Endothelial cell of umbilical vein (primary cell): ENCODE measurements around the gene PDIA5.
A peak's percentile ranks its signal among the peaks of the same experiment; 100 is the strongest.

Source experiments
- JUN ChIP-seq: IDR thresholded peaks from 2 replicates; pipeline ENCODE4 v1.6.1; 2011; ENCODE audit warnings: borderline replicate concordance, low read depth; ENCODE audit not compliant: insufficient read length, insufficient read depth
- POLR2A ChIP-seq: IDR thresholded peaks from 2 replicates; pipeline ENCODE4 v1.6.1; 2012; ENCODE audit warnings: low read depth, mild to moderate bottlenecking, control low read depth, low read length
- TF ChIP-seq, protein P1 (sequence below), 2 donors: IDR thresholded peaks; 1 replicate in 1 of 2; 2 replicates in 1 of 2; pipeline ENCODE4 v1.5.1; 2011; ENCODE audit warnings: low read length in 2 of 2, mild to moderate bottlenecking in 2 of 2, moderate library complexity in 2 of 2, control low read depth in 1 of 2, inconsistent platforms in 1 of 2, low read depth in 1 of 2; ENCODE audit not compliant: insufficient read depth in 1 of 2; ENCODE audit errors: extremely low read depth in 1 of 2

- TF ChIP-seq, protein P1, sequence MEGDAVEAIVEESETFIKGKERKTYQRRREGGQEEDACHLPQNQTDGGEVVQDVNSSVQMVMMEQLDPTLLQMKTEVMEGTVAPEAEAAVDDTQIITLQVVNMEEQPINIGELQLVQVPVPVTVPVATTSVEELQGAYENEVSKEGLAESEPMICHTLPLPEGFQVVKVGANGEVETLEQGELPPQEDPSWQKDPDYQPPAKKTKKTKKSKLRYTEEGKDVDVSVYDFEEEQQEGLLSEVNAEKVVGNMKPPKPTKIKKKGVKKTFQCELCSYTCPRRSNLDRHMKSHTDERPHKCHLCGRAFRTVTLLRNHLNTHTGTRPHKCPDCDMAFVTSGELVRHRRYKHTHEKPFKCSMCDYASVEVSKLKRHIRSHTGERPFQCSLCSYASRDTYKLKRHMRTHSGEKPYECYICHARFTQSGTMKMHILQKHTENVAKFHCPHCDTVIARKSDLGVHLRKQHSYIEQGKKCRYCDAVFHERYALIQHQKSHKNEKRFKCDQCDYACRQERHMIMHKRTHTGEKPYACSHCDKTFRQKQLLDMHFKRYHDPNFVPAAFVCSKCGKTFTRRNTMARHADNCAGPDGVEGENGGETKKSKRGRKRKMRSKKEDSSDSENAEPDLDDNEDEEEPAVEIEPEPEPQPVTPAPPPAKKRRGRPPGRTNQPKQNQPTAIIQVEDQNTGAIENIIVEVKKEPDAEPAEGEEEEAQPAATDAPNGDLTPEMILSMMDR (IDR thresholded peaks at IDR 0.05; ENCODE audit: extremely low read depth in 1 of 2, insufficient read depth in 1 of 2, low read depth in 1 of 2, low read length in 2 of 2): peak; percentile 32 to 40
- TF ChIP-seq JUN: no peak
- TF ChIP-seq POLR2A: no peak
Measured at GRCh38 chr3:123028233-123028828, 38.5 kb upstream of the PDIA5 start.
